Pancreas (tissue), 10 donors: ENCODE data around the gene KRT72. TPM values are rescaled to one million over a fixed set of nuclear protein-coding genes. Genes with fewer than 3 reads are reported as not detected.

Experiments
- ATAC-seq, 4 donors: fragments of 200-7000 bp; cut with Tn5 transposase; one replicate each; pipeline versions ENCODE4 v1.8.0 to v1.9.1; 2020; ENCODE audit warnings: mild to moderate bottlenecking in 4 of 4, moderate library complexity in 4 of 4
- DNase-seq, 6 donors: peaks; one replicate each; pipeline ENCODE4 v3.0.0-alpha.2; 2020
- FAIRE-seq: peaks from 2 replicates; lab custom pipeline; 2012; peaks lifted over from hg19 to GRCh38; lab: Jason Lieb, UNC
- H3K27ac ChIP-seq, 4 donors: fragments of 200-600 bp; sonication (generic); 1 replicate in 3 of 4; 2 replicates in 1 of 4; pipeline versions ENCODE4 v1.5.0 to v1.8.0; 2020
- H3K27me3 ChIP-seq, 4 donors: fragments of 200-600 bp; one replicate each; pipeline ENCODE4 v1.8.0; 2021
- H3K36me3 ChIP-seq, 3 donors: fragments of 200-600 bp; sonication (generic) in 1 of 3; one replicate each; pipeline versions ENCODE4 v1.5.0 to v1.8.0; 2020 to 2021
- H3K4me1 ChIP-seq, 3 donors: fragments of 200-600 bp; one replicate each; pipeline ENCODE4 v1.8.0; 2021
- H3K4me3 ChIP-seq, 4 donors: fragments of 200-600 bp; sonication (generic) in 2 of 4; one replicate each; pipeline versions ENCODE4 v1.5.0 to v1.8.0; 2020 to 2021
- H3K9me3 ChIP-seq, 4 donors: fragments of 200-600 bp; one replicate each; pipeline ENCODE4 v1.8.0; 2021
- WGBS, 2 donors: extraction: QIAGEN DNeasy Blood & Tissue Kit; methylation state at CpG; one replicate each; pipeline ENCODE4 v1.1.7; 2013; 5-methylcytosine and 5-hydroxymethylcytosine counted together
- intact Hi-C, 3 donors: fragments of 100-400 bp; cut with DNase I; formaldehyde crosslinking; loops; one replicate each; pipeline versions ENCODE4 v1.11.1 to v1.14.2; 2022
- polyA plus RNA-seq, 2 donors: library from polyadenylated mRNA; stranded (reverse); fragments of 200-250 nt; gene quantifications; one replicate each; pipeline ENCODE4 v1.2.3, GENCODE V29; 2013
- total RNA-seq, 6 donors: library from RNA; stranded (reverse); fragmentation: NEBNext Ultra II Directional in 4 of 6; extraction: Animal tissue kit (Norgen Biotek cat#: 25700) in 4 of 6; gene quantifications; one replicate each; pipeline versions ENCODE4 v1.2.1 to v1.2.4, GENCODE V29; 2021 to 2023
- TF ChIP-seq, protein P1 (sequence below), 4 donors: fragments of 200-600 bp; sonication (generic) in 3 of 4; IDR thresholded peaks; one replicate each; pipeline versions ENCODE4 v1.5.0 to v1.8.0; 2021; ENCODE audit warnings: antibody characterized with exemption in 4 of 4
- donor health status: healthy with polysubstance abuse.
- donor health status: DM: no; HTN: no; CAD: no; lungs with moderate emphysema.
- donor health status: DM: no; HTN: no; CAD: no.
- donor health status: control.
- donor health status: control.
- donor health status: Bipolar disorder and iron deficiency.
- donor health status: DM: yes; HTN: yes; CAD: no.
- donor health status: DM: no; HTN: no; CAD: no.
- donor health status: DM: no; HTN: no; CAD: no.
- donor health status: DM: yes; HTN: yes; CAD: no.

KRT72 gene
- total and polyA plus RNA-seq, 8 donors, result 0.09 TPM; not detected in 7

- no peak overlapping the region for H3K27ac ChIP-seq
- intact Hi-C loops, result no loop called here
- ATAC-seq (no peak), FAIRE-seq (no peak), DNase-seq (no peak)
- no peak overlapping the region for H3K4me3 ChIP-seq
- H3K4me1 ChIP-seq, result no peaks in the 10 kb centered on the region
- H3K27me3 ChIP-seq, result peaks cover 0 to 10% (median 4%) of the 10 kb centered on the region in 4 donors
- H3K9me3 ChIP-seq, result no peaks in the 10 kb centered on the region
- H3K36me3 ChIP-seq, result no peaks in the 10 kb centered on the region
- TF ChIP-seq, protein P1, sequence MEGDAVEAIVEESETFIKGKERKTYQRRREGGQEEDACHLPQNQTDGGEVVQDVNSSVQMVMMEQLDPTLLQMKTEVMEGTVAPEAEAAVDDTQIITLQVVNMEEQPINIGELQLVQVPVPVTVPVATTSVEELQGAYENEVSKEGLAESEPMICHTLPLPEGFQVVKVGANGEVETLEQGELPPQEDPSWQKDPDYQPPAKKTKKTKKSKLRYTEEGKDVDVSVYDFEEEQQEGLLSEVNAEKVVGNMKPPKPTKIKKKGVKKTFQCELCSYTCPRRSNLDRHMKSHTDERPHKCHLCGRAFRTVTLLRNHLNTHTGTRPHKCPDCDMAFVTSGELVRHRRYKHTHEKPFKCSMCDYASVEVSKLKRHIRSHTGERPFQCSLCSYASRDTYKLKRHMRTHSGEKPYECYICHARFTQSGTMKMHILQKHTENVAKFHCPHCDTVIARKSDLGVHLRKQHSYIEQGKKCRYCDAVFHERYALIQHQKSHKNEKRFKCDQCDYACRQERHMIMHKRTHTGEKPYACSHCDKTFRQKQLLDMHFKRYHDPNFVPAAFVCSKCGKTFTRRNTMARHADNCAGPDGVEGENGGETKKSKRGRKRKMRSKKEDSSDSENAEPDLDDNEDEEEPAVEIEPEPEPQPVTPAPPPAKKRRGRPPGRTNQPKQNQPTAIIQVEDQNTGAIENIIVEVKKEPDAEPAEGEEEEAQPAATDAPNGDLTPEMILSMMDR (IDR thresholded peaks at IDR 0.05), result no peak
These were observed 3.6 kb upstream of the KRT72 start for GRCh38 chr12:52604859-52605258.

- TF ChIP-seq, protein P1 (IDR thresholded peaks at IDR 0.05), result no peak
- DNase-seq (no peak), FAIRE-seq (no peak), ATAC-seq (no peak)
- Histone ChIP-seq H3K4me1 (no peaks in the 10 kb centered on the region), H3K9me3 (no peaks in the 10 kb centered on the region), H3K36me3 (no peaks in the 10 kb centered on the region), H3K27ac (no peak overlapping the region), H3K27me3 (peaks cover 0 to 10% (median 4%) of the 10 kb centered on the region in 4 donors), H3K4me3 (no peak overlapping the region)
- WGBS, 2 donors, result 89 to 97% methylated on average over 2 of the region's 2 CpGs
- intact Hi-C loops, result no loop called here
These were observed 2.1 kb upstream of the KRT72 start for GRCh38 chr12:52603314-52603713.

DNA sequence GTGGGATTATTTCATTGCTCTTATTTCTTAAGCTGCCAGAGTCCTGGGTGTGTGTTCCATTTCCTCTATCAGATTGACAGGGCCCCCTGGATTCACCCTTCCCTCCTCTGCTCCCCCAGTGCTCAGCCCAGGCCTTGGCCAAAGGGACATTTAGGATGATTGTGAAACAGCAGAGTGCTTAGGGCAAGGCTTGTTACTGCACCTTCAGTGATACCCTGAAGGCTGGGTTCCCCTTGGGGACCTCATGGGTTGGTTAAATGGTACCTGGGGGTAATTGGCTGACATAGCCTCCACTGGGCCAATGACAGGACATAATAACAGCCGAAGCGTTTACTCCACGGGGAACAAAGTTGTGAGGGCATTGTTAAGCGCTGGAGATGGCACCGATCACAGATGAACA, 1.3 kb upstream of the KRT72 start:
- Histone ChIP-seq H3K27ac (no peak overlapping the region), H3K36me3 (no peaks in the 10 kb centered on the region), H3K9me3 (no peaks in the 10 kb centered on the region), H3K27me3 (peaks cover 0 to 10% (median 4%) of the 10 kb centered on the region in 4 donors), H3K4me3 (no peak overlapping the region), H3K4me1 (no peaks in the 10 kb centered on the region)
- no peak for FAIRE-seq
- 85 to 87% methylated on average over 5 of the region's 5 CpGs for whole genome bisulfite sequencing, 2 donors
- intact Hi-C loops, result no loop called here
- DNase-seq, result no peak
- ATAC-seq, result no peak
- TF ChIP-seq, protein P1 (IDR thresholded peaks at IDR 0.05), result no peak

DNA sequence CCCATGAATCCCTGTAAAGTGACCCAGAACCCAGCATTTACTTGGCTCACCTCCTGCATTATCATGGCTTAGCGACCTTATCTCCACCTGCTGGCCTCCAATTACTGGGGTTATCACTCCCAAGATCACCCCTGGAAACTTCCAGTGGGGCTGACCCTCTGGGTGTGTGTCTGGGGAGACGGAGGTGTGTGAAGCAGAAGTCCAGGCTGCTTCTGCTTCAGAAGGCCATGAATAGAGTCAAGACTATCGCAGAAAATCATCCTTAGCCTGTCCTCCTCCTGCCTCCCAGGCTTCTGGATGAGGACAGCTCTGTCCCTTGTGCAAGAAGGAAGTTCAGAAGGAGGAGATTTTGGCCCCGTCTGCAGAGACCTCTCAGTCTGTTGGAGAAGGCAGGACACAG, 408 bp upstream of the KRT72 start:
- Histone ChIP-seq H3K9me3 (no peaks in the 10 kb centered on the region), H3K27me3 (peaks cover 0 to 10% (median 4%) of the 10 kb centered on the region in 4 donors)

DNA sequence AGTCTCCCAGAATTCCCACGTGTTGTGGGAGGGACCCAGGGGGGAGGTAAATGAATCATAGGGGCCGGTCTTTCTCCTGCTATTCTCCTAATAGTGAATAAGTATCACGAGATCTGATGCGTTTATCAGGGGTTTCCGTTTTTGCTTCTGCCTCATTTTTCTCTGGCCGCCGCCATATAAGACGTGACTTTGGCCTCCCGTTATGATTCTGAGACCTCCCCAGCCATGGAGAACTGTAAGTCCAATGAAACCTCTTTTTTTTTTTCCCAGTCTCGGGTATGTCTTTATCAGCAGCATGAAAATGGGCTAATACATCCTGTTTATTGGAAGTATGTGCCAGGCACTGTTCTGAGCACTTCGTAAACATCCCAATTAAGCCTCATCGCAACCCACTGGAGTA, 788 bp downstream of the KRT72 start:
- TF ChIP-seq, protein P1 (IDR thresholded peaks at IDR 0.05), result no peak
- FAIRE-seq (no peak), ATAC-seq (no peak), DNase-seq (no peak)
- Histone ChIP-seq H3K4me1 (no peaks in the 10 kb centered on the region), H3K27ac (no peak overlapping the region), H3K27me3 (peaks cover 0 to 10% (median 4%) of the 10 kb centered on the region in 4 donors), H3K36me3 (no peaks in the 10 kb centered on the region), H3K4me3 (no peak overlapping the region), H3K9me3 (no peaks in the 10 kb centered on the region)
- intact Hi-C loops, result no loop called here
- WGBS, 2 donors, result 76 to 86% methylated on average over 12 of the region's 12 CpGs

More for the DNA sequence above, 408 bp upstream of the KRT72 start:
- ATAC-seq (no peak), FAIRE-seq (no peak), DNase-seq (no peak)
- intact Hi-C loops, result no loop called here
- H3K27ac ChIP-seq, result no peak overlapping the region
- 57 to 61% methylated on average over 4 of the region's 4 CpGs for WGBS, 2 donors
- TF ChIP-seq, protein P1 (IDR thresholded peaks at IDR 0.05), result no peak
- no peak overlapping the region for H3K4me3 ChIP-seq
- H3K36me3 ChIP-seq, result no peaks in the 10 kb centered on the region
- no peaks in the 10 kb centered on the region for H3K4me1 ChIP-seq
